Endothelial cell of hepatic sinusoid (primary cell): ENCODE data around the gene CYP2S1.
"Not testable (repeated sequence)": the region's sequence is repeated elsewhere in the genome, so short reads cannot be mapped to it uniquely, and the experiment has no call there.

Experiments
- in situ Hi-C: cut with HindIII; loops from 2 replicates; pipeline ENCODE4 v1.10.0; 2017; ENCODE audit warnings: low sequenced_read_pairs

CYP2S1 gene

GRCh38 chr19:41192574-41193429, at the start of gene CYP2S1:
CYP2S1 (plus strand) TSS chr19:41193219; CDS start chr19:41193265, 46 bp downstream.
- in situ Hi-C loops, result no loop called here

DNA sequence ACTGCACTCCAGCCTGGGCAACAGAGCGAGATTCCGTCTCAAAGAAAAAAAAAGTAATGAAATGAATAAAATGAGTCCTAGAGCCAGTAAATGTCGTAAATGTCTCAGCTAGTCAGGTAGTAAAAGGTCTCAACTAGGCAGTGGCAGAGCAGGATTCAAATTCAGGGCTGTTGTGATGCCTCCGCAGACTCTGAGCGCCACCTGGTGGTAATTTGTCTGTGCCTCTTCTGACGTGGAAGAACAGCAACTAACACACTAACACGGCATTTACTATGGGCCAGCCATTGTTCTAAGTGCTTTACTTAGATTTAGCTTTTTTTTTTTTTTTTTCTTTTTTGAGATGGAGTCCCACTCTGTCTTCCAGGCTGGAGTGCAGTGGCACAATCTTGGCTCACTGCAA, 48.6 kb upstream of the CYP2S1 start:
- in situ Hi-C loops, result no loop called here

DNA sequence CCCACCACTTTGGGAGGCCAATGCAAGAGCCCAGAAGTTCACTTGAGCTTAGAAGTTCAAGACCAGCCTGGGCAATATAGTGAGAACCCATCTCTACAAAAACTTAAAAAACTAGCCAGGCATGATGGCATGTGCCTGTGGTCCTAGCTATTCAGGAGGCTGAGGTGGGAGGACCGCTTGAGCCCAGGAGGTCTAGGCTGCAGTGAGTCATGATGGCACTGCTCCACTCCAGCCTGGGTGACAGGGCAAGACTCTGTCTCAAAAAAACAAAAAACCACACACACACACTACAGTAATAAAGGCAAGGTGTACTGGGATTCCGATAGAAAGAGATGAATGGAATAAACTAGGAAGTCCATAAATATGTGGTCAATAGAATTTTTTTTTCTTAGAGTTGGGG, 43.2 kb upstream of the CYP2S1 start:
- in situ Hi-C loops, result no loop called here

DNA sequence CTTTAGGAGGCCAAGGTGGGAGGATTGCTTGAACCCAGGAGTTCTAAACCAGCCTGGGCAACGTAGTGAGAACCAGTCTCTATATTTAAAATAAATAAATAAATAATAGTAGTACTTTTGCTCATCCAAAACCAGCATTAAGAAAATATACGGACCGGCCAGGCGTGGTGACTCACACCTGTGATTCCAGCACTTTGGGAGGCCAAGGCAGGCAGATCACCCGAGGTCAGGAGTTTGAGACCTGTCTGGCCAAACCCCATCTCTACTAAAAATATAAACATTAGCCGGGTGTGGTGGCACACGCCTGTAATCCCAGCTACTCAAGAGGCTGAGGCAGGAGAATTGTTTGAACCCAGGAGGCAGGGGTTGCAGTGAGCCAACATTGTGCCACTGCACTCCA, 42.0 kb upstream of the CYP2S1 start:
- in situ Hi-C loops, result not testable (repeated sequence)

DNA sequence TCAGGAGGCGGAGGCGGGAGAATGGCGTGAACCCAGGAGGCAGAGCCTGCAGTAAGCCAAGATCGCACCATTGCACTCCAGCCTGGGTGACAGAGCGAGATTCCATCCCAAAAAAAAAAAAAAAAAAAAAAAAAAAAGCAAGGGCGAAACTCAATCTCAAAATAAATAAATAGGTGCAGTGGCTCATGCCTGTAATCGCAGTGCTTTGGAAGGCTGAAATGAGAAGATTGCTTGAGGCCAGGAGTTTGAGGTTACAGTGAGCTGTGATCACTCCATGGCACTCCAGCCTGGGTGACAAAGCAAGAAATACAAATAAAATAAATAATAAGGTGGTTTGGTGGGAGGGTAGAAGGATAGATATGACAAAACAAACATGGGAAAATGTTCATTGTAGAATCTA, 39.0 kb upstream of the CYP2S1 start:
- in situ Hi-C loops, result no loop called here

- in situ Hi-C loops, result no loop called here
Measured at GRCh38 chr19:41156207-41156606, 36.8 kb upstream of the CYP2S1 start.

- in situ Hi-C loops, result no loop called here
Measured at GRCh38 chr19:41159881-41160280, 33.1 kb upstream of the CYP2S1 start.

- in situ Hi-C loops, result no loop called here
Measured at GRCh38 chr19:41161903-41162302, 31.1 kb upstream of the CYP2S1 start.

DNA sequence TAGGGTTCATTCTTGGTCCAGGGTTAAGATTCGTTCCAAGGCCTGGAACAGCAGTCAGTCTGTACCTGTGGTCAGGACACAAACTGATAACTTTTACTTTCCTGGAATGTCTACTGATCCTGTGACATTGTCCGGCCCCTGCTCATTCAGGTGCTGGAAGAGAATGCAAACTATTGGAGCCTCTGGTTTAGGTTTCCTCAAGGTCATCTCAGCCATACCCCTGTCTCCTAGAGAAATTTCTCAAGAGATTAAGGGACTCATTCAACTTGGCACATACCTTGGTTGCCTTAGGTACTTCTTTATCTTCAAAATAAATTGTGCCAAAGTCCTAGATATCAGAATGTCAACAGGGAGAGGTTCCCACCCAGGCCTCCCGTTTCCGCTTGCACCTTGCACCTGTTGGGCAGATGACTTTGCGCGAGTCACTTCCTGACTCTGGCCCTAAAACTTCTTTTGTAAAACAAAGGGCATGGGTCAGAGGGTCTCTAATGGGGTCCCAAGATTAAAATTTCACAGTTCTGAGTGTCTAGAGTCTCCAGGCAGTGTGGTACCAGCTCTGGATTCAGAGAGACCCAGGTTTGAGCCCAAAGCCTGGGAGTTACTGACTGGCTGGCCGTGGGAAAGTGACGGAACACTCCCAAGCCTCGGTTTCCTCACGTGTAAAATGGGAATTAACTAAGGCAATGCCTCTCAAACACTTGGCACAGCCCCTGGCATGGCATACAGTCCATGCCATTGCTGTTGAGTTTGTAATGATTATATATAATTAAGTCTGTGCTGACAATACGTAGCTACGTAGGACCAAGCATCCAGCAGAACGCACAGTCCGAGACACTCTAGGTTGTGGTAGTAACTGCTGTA, 25.8 kb upstream of the CYP2S1 start:
- in situ Hi-C loops, result no loop called here

DNA sequence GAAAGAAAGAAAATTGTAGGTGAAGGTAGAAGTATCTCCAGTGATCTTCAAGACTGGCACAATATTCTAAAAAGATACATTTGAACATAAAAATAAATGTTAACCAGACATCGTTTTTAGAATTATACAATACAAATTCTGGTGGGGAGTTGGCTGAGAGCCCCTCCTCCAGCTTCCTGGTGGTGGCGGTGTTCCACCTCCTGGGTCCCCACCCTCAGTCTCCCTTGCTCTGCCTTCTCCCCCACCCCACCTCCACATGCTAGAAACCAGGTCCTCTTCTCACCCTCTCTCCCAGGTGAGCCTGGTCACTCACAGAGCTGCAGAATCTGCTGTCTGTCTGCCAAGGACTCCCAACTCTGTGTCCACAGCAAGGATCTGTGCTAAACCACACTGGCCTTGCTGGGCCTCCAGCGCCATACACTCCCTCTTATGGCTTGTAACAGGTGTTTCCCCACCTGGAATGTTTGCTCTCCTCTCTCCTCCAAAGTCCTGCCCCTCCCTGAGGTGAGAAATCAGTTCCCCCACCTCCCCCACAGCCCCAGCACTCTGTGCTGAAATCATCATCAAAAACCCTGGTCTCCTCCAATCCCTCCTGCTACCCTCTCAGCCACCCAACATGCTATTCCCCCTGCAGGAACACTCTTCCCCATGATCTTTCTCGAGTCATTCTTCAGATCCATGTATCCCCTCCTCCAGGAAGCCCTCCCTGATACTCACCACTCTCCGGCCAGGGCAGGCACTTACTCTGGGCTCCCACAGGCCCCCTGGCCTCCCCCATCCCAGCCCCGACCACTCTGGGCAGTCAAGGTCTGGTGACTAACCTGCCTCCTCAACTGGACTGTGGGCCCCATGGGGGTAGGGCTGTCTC, 20.5 kb upstream of the CYP2S1 start:
- in situ Hi-C loops, result loop anchor here (10.0 kb wide), 1 partner anchor 92 kb away; the partner anchor contains the start of gene HNRNPUL1

GRCh38 chr19:41174297-41174928, 18.6 kb upstream of the CYP2S1 start:
- in situ Hi-C loops, result loop anchor here (10.0 kb wide), 1 partner anchor 90 kb away; the partner anchor contains the start of gene HNRNPUL1

- in situ Hi-C loops, result loop anchor here (10.0 kb wide), 1 partner anchor 89 kb away; the partner anchor contains the start of gene HNRNPUL1
Measured at GRCh38 chr19:41175801-41176777, 16.9 kb upstream of the CYP2S1 start.

- in situ Hi-C loops, result not testable (repeated sequence)
Measured at GRCh38 chr19:41180173-41180572, 12.8 kb upstream of the CYP2S1 start.

- in situ Hi-C loops, result no loop called here
Measured at GRCh38 chr19:41186971-41187883, 5.8 kb upstream of the CYP2S1 start.

DNA sequence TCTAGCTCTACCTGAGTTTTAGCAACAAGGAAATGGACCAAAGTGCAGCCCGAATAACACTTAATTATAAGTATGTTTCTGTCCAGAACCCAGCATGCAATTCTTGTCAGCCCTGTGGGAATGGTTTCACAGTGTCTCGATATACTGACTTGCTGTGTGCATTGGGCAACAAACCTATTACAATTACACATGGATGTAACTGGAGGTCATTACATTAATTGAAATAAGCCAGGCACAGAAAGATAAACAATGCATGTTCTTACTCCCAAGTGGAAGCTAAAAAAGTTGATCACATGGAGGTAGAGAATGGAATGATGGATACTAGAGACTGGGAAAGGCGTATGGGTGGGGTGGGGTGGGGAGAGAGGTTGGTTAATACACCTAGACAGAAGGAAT, 5.1 kb upstream of the CYP2S1 start:
- in situ Hi-C loops, result no loop called here

GRCh38 chr19:41189425-41190065, 3.5 kb upstream of the CYP2S1 start:
- in situ Hi-C loops, result no loop called here

DNA sequence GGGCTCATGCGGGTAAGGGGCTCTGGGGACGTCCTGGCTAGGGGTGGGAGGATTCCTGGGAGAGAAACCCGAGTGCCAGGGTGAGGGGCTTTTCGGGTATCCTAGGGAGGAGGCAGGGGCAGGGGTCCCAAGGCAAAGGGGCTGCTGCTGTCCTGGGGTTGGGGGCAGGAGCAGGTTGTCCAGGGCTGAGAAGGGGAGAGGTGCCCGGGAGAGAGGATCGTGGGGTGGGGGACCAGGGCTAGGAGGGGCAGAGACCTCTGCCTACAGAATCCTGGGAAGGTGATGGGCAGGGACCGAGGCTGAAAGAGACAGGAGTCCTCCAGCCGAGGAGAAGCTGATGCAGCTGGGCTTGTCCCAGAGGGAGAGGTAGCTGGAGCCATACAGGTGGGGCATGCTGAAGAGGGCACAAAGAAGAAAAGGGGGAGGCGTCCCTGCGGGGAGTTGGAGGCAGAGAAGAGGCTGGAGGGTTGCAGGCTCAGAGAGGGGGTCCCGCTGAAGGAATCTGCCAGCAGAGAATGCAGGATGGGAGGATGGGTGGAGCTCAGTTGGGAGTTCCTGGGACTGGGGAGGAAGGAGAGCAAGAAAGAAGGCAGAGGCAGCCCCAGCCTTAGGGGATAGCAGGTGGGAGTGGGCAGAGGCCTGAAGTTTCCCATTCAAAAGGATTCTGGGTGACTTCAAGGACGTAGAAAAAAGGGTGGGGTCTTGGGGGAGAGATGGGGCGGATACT, 574 bp downstream of the CYP2S1 start:
- in situ Hi-C loops, result no loop called here
